GM10847 (cell line): ENCODE measurements around the gene CYB5R3.

Experiments used
- POLR2A ChIP-seq: IDR thresholded peaks from 2 replicates; pipeline ENCODE4 v1.6.1; 2011; ENCODE audit not compliant: insufficient read length; ENCODE audit errors: extremely low read depth

Gene CYB5R3

DNA sequence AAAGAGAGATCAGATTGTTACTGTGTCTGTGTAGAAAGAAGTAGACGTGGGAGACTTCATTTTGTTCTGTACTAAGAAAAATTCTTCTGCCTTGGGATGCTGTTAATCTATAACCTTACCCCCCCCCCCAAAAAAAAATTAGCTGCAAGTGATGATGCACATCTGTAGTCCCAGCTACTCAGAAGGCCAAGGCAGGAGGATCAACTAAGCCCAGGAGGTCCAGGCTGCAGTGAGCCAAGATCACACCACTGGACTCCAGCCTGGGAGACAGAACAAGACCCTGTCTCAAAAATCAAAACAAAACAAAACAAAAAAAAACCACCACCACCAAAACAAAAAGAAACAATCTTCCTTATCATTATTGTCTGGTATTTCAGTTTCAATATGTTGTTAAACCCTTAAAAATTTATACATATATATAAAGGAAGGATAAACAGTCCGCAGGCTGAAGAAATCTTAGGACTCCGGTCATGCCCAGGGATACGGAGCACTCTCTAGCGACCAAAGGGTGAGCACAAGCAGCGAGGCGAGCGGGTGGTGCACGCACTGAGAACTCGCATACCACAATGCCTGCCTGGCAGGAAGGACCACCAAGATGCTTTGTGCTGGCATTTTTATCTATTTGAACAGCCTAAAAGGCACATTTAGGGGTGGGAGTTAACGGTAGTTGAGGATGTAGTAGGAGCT, 40.9 kb downstream of the CYB5R3 start:
- TF ChIP-seq POLR2A, result no peak

- TF ChIP-seq POLR2A, result no peak
These were observed 44.8 kb downstream of the CYB5R3 start for GRCh38 chr22:42604403-42604802.

- TF ChIP-seq POLR2A, result no peak
These were observed 45.8 kb downstream of the CYB5R3 start for GRCh38 chr22:42603427-42603826.

DNA sequence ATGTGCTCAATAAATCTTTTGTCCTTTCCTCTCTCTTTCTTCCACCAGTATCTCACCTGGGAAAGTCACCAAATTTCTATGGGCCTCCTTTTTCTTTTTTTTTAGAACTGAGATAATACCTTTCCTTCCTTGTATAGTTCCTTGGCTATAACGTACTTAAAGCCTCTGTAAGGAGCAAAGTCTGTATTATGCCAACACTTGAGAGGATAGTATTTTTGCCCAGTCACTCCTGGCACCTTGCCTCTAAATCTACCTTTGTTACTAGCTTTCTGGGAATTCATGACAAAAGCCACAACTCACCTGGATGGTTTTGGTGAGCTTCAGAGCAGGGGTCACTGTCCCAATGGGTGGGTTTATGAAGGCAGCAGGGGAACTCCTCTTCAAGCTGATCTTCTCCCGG, 46.7 kb downstream of the CYB5R3 start:
- TF ChIP-seq POLR2A, result no peak

DNA sequence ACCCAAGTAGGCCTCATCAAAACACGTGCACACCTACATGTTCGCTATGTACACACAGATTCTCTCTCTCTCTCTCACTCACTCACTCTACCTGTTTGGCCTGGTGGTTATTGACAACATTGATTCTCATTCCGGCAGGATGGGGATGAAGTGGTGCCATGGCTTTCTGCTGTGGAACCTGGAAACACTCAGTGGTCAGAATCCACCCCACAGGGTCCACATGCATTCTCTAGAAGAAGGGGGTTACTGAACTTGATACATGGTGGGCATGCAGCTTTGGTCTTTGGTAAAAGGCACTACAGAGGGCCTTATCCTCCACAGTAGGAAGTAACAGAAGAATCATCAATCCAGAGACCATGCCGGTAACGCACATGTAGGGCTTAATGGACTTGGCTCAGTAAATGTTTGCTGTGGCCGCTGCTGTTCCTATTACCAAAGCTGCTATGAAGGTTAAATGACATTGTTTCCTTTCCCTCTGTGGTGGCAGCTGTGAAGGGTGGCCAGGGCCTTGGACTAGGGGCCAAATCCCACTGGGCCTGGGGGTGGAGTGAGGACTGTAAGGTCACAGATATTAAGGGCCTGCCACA, 47.2 kb downstream of the CYB5R3 start:
- TF ChIP-seq POLR2A, result no peak

GRCh38 chr22:42596863-42597530, 52.2 kb downstream of the CYB5R3 start:
- TF ChIP-seq POLR2A, result no peak

GRCh38 chr22:42596336-42596735, 52.9 kb downstream of the CYB5R3 start:
- no peak for TF ChIP-seq POLR2A

GRCh38 chr22:42595434-42595833, 53.8 kb downstream of the CYB5R3 start:
- no peak for TF ChIP-seq POLR2A

DNA sequence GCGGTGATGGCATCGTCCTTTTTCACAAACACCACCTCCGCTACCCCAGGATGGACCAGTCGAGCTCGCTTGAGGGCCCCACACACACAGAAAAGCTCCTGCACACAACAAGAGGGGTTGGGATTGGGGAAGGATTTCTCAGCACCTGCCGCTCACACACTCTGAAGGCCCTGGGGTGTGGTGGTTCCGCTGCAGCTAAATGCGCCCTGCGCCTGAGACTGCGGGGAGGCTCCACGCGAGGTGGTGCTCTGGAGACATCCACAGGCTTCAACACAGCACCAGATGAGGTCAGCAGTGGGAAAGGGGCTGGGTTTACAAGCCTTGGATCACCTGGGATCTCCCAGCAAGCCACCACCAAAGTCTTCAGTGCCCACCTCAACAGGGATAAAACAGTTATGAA, 57.2 kb downstream of the CYB5R3 start:
- TF ChIP-seq POLR2A, result no peak

- TF ChIP-seq POLR2A, result no peak
These were observed 61.5 kb downstream of the CYB5R3 start for GRCh38 chr22:42587588-42588175.

DNA sequence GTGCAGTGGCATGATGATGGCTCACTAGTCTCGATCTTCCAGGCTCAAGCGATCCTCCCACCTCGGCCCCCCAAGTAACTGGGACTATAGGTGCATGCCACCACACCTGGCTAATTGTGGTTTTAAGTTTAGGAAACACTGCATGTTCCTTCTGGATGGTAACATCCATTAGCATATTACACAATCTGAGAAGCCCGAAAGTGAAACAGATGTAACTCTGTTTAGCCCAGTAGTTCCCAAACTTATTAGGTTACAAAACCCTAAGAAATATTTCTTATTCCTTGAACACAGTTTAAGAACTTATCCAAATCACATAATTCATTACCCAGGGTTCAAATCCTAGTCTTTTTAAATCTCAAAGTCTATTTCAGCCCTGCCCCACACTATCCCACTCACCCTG, 62.8 kb downstream of the CYB5R3 start:
- no peak for TF ChIP-seq POLR2A

- TF ChIP-seq POLR2A, result no peak
These were observed 64.1 kb downstream of the CYB5R3 start for GRCh38 chr22:42585096-42585495.

GRCh38 chr22:42584364-42584940, 64.7 kb downstream of the CYB5R3 start:
- TF ChIP-seq POLR2A, result no peak

DNA sequence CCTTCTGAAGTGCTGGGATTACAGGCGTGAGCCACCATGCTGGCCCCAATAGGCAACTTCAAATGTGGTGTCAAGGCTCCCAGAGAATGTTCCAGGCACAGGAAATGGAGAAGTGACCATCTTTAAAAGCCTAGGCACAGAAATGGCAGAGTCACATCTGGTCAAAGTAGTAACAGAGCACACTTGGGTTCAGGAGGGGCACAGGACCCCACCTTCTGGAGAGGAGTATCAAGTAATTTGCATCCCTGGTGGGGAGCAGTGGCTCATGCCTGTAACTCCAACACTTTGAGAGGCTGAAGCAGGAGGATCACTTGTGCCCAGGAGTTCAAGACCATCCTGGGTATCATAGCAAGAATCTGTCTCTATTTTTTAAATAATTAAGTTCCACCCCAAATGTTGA, 66.2 kb downstream of the CYB5R3 start:
- no peak for TF ChIP-seq POLR2A

GRCh38 chr22:42581762-42582716, 67.2 kb downstream of the CYB5R3 start:
- peak; percentile 70 for TF ChIP-seq POLR2A
